Right hindlimb (tissue), 1 donor: ENCODE measurements around the gene PIGP.
"Not testable (repeated sequence)": the region's sequence is repeated elsewhere in the genome, so short reads cannot be mapped to it uniquely, and the experiment has no call there.

ENCODE experiments used
- DNase-seq: peaks from one replicate; pipeline ENCODE4 v3.0.0-alpha.2; 2018

Gene PIGP

GRCh38 chr21:37072988-37073416, at the start of gene PIGP, which contains the start of gene TTC3:
PIGP (minus strand) TSS chr21:37073071; CDS start chr21:37072515, 556 bp downstream.
TTC3 (plus strand) TSS chr21:37073254; CDS start chr21:37087258, 14,004 bp downstream.
- DNase-seq = peak; percentile 99

GRCh38 chr21:37119421-37120218, 46.7 kb upstream of the PIGP start:
- DNase-seq = no peak

- DNase-seq = no peak
Observed at GRCh38 chr21:37118187-37118826, 45.4 kb upstream of the PIGP start.

GRCh38 chr21:37117204-37117603, 44.3 kb upstream of the PIGP start:
- DNase-seq = no peak

GRCh38 chr21:37116459-37116858, 43.6 kb upstream of the PIGP start:
- not testable (repeated sequence) for DNase-seq

- not testable (repeated sequence) for DNase-seq
Observed at GRCh38 chr21:37114301-37114700, 41.4 kb upstream of the PIGP start.

- not testable (repeated sequence) for DNase-seq
Observed at GRCh38 chr21:37111029-37111428, 38.2 kb upstream of the PIGP start.

GRCh38 chr21:37106998-37107397, 34.1 kb upstream of the PIGP start:
- DNase-seq = no peak

- not testable (repeated sequence) for DNase-seq
Observed at GRCh38 chr21:37102746-37103145, 29.9 kb upstream of the PIGP start.

GRCh38 chr21:37101384-37101783, 28.5 kb upstream of the PIGP start:
- DNase-seq = no peak

- no peak for DNase-seq
Observed at GRCh38 chr21:37100316-37100715, 27.4 kb upstream of the PIGP start.

GRCh38 chr21:37098751-37099150, 25.9 kb upstream of the PIGP start:
- DNase-seq = peak; percentile 52

- no peak for DNase-seq
Observed at GRCh38 chr21:37095821-37096220, 22.9 kb upstream of the PIGP start.

- no peak for DNase-seq
Observed at GRCh38 chr21:37093977-37094376, 21.1 kb upstream of the PIGP start.

- no peak for DNase-seq
Observed at GRCh38 chr21:37088186-37088735, 15.4 kb upstream of the PIGP start.

- no peak for DNase-seq
Observed at GRCh38 chr21:37087188-37087587, 14.3 kb upstream of the PIGP start.

GRCh38 chr21:37085726-37086125, 12.9 kb upstream of the PIGP start:
- no peak for DNase-seq

- DNase-seq = no peak
Observed at GRCh38 chr21:37082856-37083528, 10.1 kb upstream of the PIGP start.

GRCh38 chr21:37082375-37082774, 9.5 kb upstream of the PIGP start:
- DNase-seq = no peak

- no peak for DNase-seq
Observed at GRCh38 chr21:37079211-37079824, 6.4 kb upstream of the PIGP start.

GRCh38 chr21:37077403-37077802, 4.5 kb upstream of the PIGP start:
- no peak for DNase-seq

- DNase-seq = no peak
Observed at GRCh38 chr21:37076087-37076850, 3.4 kb upstream of the PIGP start.
